ENCODE results near the gene NAE1.

GRCh38 chr16:66844342-66845079 is 13.7 kb upstream of the NAE1 start, which contains the start of gene CA7:
- no peak for TF ChIP-seq EZH2phosphoT487 (IDR thresholded peaks at IDR 0.05; ENCODE audit: borderline replicate concordance, low read length)
- no peak for TF ChIP-seq CTCF (conservative IDR thresholded peaks at IDR 0.05; ENCODE audit: low read depth, low read length)

All from PC-3 (cell line).